Suprapubic skin (tissue), 3 donors: Measurements from ENCODE around the gene CHST11.

Source experiments
- EP300 ChIP-seq: sonication (generic); formaldehyde crosslinking; IDR thresholded peaks from one replicate; pipeline ENCODE4 v1.6.1; 2017; ENCODE audit warnings: antibody characterized with exemption
- POLR2A ChIP-seq, 2 donors: fragments of 450-650 bp; IDR thresholded peaks; one replicate each; pipeline ENCODE4 v1.6.1; 2017; ENCODE audit warnings: antibody characterized with exemption in 2 of 2, mild to moderate bottlenecking in 2 of 2, moderate library complexity in 2 of 2
- TF ChIP-seq, protein P1 (sequence below), 2 donors: fragments of 200-600 bp in 1 of 2; fragments of 450-650 bp in 1 of 2; sonication (generic) in 1 of 2; IDR thresholded peaks; one replicate each; pipeline ENCODE4 v1.5.1; 2016 to 2019; ENCODE audit warnings: antibody characterized with exemption in 2 of 2, mild to moderate bottlenecking in 1 of 2, moderate library complexity in 1 of 2

DNA sequence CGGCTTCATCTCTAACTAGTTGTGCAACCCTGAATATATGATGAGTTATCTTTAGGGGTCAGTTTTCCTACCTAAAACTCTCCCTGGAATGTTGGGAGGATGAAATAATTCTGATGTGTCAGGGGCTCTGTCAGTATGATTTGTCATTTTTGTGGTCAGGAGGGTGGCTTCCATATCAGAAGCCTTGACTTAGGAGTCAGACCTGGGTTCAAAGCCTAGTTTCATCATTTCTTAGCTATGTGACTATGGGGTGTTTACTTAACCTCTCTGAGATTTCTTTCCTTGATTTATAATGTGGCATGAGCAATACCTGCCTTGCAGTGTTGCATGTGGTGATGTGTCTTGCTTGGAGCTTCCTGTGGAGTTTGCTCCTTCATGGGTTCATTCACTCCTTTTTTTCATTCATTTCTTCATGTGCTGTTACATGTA lies 146.8 kb downstream of the CHST11 start:
- TF ChIP-seq POLR2A (IDR thresholded peaks at IDR 0.05): no peak
- TF ChIP-seq, protein P1, sequence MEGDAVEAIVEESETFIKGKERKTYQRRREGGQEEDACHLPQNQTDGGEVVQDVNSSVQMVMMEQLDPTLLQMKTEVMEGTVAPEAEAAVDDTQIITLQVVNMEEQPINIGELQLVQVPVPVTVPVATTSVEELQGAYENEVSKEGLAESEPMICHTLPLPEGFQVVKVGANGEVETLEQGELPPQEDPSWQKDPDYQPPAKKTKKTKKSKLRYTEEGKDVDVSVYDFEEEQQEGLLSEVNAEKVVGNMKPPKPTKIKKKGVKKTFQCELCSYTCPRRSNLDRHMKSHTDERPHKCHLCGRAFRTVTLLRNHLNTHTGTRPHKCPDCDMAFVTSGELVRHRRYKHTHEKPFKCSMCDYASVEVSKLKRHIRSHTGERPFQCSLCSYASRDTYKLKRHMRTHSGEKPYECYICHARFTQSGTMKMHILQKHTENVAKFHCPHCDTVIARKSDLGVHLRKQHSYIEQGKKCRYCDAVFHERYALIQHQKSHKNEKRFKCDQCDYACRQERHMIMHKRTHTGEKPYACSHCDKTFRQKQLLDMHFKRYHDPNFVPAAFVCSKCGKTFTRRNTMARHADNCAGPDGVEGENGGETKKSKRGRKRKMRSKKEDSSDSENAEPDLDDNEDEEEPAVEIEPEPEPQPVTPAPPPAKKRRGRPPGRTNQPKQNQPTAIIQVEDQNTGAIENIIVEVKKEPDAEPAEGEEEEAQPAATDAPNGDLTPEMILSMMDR (IDR thresholded peaks at IDR 0.05): no peak
- no peak for TF ChIP-seq EP300
